ENCODE measurements around the gene CSTPP1.

GRCh38 chr11:47176328-47177228, 240.0 kb downstream of the CSTPP1 start, which contains the start of gene ARFGAP2:
- TF ChIP-seq CTCF (conservative IDR thresholded peaks at IDR 0.05 in 1 of 2, IDR thresholded peaks at IDR 0.05 in 1 of 2; ENCODE audit: low read depth in 1 of 2, low read length in 2 of 2) (no peak), EZH2 (IDR thresholded peaks at IDR 0.05; ENCODE audit: low read length, missing control alignments) (no peak)
